ENCODE measurements around the gene PTH2R.
"Not testable (repeated sequence)": the region's sequence is repeated elsewhere in the genome, so short reads cannot be mapped to it uniquely, and the experiment has no call there.

PTH2R gene

DNA sequence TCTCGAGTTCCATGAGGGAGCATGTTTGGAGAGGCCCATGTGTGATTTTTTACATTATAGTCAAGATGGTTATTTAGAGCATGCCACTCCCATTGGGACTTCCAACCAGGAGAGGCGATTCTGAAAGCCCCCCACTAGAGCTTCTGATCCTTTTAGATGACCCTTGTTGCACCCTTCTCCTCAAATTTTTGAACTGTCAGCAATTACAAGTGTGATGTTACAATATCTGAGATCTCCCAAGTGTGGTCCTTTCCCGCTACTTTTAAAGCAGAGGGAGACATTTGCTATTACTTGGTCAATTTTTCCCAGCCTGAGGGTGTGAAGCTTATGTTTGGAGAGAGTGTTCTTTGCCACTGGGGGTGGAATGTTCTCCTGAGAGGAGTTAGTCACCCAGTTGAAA is 16.7 kb upstream of the PTH2R start:
- no peak overlapping the region for H3K27ac ChIP-seq
- H3K4me3 ChIP-seq = no peak overlapping the region

DNA sequence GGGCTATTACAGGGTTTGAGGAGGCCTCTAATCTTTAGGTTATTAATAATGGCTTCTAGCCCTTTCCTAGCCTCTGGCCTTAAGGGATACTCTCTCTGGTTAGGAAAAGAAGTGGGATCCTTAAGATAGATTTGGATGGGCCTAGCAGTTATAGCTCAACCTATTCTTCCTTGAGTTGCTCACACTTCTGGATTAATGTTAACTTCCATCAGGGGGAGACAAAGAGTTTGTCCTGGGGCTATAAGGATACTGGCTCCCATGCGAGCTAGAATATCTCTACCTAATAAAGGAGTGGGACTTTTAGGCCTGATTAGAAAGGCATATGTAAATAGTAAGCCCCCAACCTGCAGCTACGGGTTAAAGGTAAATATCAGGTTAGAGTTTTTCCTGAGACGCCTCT is 14.3 kb upstream of the PTH2R start:
- Histone ChIP-seq H3K27ac (no peak overlapping the region), H3K4me3 (no peak overlapping the region)

DNA sequence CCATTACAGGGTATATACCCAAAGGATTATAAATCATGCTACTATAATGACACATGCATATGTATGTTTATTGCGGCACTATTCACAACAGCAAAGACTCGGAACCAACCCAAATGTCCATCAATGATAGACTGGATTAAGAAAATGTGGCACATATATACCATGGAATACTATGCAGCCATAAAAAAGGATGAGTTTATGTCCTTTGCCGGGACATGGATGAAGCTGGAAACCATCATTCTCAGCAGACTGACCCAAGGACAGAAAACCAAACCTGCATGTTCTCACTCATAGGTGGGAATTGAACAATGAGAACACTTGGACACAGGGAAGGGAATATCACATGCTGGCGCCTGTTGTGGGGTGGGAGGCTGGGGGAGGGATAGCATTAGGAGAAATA is 9.8 kb upstream of the PTH2R start:
- H3K27ac ChIP-seq, H3K4me3 ChIP-seq: not testable (repeated sequence)

- Histone ChIP-seq H3K4me3 (no peak overlapping the region), H3K27ac (no peak overlapping the region)
Observed at GRCh38 chr2:208399201-208399600, 7.4 kb upstream of the PTH2R start.

GRCh38 chr2:208407667-208408066 is 1.1 kb downstream of the PTH2R start:
- Histone ChIP-seq H3K4me3 (no peak overlapping the region), H3K27ac (no peak overlapping the region)

DNA sequence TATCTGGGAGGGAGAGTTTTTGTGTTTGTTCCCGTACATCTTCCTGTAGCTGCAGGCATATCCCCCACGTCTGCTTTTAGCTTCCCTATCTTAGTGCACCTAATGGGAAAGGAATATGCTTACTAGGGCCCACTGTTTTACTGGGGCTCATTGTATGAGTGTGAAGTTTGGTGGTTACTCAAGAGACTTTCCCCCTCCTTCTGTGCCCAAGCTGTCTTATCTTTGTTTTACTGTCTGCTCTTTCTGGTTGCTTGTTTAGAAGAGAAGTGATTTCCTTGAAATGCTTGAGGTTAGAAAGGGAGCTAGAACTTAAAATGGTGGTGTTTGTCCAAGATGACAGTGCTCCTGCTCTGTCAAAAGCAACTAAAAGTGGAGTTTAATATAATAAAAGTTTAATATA is 7.3 kb downstream of the PTH2R start:
- no peak overlapping the region for H3K27ac ChIP-seq
- no peak overlapping the region for H3K4me3 ChIP-seq

GRCh38 chr2:208415255-208415654 is 8.7 kb downstream of the PTH2R start:
- Histone ChIP-seq H3K27ac (no peak overlapping the region), H3K4me3 (no peak overlapping the region)

GRCh38 chr2:208415897-208416296 is 9.3 kb downstream of the PTH2R start:
- Histone ChIP-seq H3K4me3 (no peak overlapping the region), H3K27ac (no peak overlapping the region)

DNA sequence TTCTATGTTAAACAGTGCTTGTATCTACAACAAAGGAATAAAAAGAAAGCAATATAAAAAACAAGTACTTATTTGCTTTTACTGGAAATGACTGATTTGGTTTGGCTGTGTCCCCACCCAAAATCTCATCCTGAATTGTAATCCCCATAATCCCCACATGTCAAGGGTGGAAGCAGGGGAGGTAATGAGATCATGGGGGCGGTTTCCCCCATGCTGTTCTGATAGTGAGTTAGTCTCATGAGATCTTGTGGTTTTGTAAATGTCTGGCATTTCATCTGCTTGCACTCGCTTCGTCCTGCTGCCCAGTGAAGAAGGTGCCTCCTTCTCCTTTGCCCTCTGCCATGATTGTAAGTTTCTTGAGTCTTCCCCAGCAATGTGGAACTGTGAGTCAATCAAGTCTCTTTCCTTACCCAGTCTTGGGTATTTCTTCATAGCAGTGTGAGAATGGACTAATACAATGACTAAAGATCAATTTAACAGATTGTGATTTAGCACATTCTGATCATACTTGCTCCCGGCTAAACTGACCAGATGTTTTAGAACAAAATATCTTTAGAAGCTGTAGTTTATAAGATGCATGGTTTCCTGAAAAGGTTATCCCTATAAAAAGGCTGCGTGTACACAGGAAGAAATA is 19.9 kb downstream of the PTH2R start:
- Histone ChIP-seq H3K27ac (no peak overlapping the region), H3K4me3 (no peak overlapping the region)

DNA sequence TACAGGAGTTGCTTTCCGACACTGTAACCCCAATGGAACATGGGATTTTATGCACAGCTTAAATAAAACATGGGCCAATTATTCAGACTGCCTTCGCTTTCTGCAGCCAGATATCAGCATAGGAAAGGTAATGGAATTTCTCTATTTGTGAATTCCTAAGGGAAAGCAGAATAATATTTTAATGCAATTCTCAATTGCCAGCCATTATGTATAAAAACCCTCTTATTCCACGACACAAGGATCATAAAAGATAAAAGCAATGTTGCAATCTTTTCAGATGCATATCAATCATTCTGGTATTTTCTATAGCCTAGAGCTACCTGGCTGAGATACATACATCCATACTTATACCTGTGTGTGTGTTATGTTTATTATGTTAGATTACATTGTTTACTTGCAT is 31.2 kb downstream of the PTH2R start:
- H3K4me3 ChIP-seq = no peak overlapping the region

GRCh38 chr2:208440716-208441115 is 34.1 kb downstream of the PTH2R start:
- Histone ChIP-seq H3K4me3 (no peak overlapping the region), H3K27ac (no peak overlapping the region)

More for the DNA sequence above, 31.2 kb downstream of the PTH2R start:
- no peak overlapping the region for H3K27ac ChIP-seq

- H3K27ac ChIP-seq = no peak overlapping the region
- no peak overlapping the region for H3K4me3 ChIP-seq
Observed at GRCh38 chr2:208441951-208442350, 35.4 kb downstream of the PTH2R start.

- not testable (repeated sequence) for H3K27ac ChIP-seq, H3K4me3 ChIP-seq
Observed at GRCh38 chr2:208447447-208447846, 40.9 kb downstream of the PTH2R start.

DNA sequence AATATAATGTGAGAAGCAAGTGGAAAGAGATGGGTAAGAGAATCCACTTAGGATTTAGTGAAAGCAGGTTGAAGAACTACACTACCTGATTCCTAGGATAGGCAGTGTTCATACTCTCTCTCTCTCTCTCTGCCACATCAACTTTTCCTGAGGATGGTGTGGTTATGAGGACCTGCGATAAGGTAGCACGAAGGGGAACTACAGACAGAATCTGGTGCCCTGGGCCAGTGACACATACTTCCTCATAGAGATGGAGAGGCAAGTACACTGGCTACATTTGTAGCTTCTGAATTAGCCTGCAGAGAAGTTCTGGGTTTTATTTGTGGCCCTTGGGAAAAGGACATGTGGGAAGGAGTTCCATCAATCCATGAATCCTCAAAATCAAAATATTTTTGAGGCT is 44.5 kb downstream of the PTH2R start:
- no peak overlapping the region for H3K27ac ChIP-seq
- H3K4me3 ChIP-seq = no peak overlapping the region

- Histone ChIP-seq H3K27ac (no peak overlapping the region), H3K4me3 (no peak overlapping the region)
Observed at GRCh38 chr2:208454861-208455260, 48.3 kb downstream of the PTH2R start.

DNA sequence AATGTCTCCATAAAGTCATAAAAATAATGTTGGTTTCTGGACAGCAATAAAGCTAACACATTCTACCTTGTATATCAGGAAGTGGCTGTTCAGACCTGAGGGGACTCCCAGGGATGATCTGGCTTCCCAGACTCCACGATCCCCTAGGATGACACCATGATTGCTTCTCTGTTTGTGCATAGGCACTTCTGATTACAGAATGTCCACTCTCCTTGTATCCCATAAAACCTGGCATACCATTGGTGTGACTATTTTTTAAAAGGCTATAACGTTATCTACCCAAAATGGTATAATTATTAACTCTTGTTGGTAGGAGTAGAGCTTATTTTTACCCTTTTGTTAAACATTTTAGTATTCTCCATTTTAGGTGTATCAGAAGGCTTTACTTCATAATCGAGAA is 57.1 kb downstream of the PTH2R start:
- H3K4me3 ChIP-seq = no peak overlapping the region
- H3K27ac ChIP-seq = no peak overlapping the region

GRCh38 chr2:208464205-208464604 is 57.6 kb downstream of the PTH2R start:
- H3K27ac ChIP-seq = no peak overlapping the region
- no peak overlapping the region for H3K4me3 ChIP-seq

DNA sequence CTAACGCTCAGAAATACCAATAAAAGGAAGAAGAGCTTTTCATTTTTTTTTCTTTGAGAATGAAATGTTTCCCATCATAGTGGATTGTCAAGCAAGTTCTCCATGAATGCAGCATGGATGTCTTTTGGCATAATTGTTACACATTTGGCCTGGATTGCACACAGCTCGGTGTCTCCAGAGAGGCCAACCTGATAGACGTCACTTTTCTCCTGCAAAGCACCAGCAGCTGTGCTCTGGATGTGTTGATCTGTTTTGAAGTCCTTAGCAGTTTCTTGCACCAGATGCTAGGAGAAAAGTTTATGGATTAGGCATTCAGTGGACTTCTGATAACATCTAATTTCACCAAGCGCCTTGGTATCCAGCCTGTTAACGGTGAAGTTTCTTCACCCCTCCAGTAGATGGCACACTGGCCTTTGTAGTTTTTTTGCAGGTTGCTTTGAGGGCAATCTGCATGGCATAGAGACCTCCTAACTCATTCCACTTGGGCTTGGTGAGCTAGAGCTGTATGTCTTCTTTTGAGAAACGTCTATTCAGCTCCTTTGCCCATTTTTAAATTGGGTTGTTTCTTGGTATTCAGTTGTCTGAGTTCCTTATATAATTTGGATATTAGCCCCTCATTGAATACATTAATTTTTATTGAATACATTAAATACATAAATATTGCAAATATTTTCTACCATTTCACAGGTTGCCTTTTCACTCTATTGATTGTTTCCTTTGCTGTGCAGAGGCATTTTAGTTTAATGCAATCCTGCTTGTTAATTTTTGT is 59.7 kb downstream of the PTH2R start:
- H3K4me3 ChIP-seq = no peak overlapping the region
- H3K27ac ChIP-seq = no peak overlapping the region

DNA sequence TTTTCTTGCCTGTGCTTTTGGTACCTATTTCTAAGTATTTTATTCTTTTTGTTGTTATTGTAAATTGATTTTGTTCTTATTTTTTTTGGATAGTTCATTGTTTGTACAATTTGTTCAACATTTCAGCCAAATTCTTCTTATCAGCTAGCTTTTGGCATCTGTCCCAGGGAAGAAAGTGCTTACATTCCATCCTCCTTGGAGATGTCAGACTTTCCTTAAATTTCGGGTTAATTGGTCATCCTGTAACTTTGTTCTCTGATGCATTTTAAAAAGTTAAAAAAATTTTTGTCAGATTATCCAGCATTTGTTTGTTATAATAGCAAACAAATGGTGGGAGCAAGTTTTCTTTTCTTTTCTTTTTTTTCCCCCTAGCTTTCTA is 60.3 kb downstream of the PTH2R start:
- H3K4me3 ChIP-seq = no peak overlapping the region
- H3K27ac ChIP-seq = no peak overlapping the region

DNA sequence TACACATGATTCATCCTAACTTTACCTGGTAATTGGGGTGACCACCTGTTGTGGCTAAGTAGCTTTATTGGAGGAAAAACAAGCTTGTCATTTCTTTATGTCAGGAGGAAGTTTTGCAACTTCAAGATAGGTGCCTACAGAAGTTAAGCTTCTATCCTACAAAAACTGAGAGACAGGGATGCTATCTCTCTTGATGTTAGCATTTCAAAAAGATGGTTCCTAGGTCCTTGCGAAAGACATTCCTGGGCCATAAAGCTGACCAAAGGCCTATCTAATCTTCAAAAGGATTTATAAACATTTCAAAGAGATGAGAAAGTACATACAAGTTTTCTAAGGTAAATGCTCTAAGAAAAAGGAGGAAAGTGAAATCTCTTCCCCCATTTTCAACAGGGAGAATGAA is 61.0 kb downstream of the PTH2R start:
- no peak overlapping the region for H3K4me3 ChIP-seq
- no peak overlapping the region for H3K27ac ChIP-seq

DNA sequence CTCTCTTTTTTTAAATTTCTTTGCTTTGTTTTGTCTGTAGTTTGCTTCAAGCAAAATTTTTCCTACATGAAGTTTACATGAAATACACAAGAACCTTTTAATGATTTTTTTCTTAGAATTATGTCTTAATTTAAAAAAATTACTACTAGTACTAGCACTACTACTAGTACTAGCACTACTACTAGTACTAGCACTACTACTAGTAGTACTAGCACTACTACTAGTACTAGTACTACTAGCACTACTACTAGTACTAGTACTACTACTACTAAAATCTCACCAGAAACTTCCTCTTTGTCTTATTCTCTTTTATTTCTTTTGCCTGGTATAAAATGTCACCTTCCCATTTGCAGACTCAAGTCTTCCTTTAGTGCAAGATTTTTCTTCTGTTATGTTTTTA is 71.1 kb downstream of the PTH2R start:
- no peak overlapping the region for H3K4me3 ChIP-seq
- no peak overlapping the region for H3K27ac ChIP-seq

GRCh38 chr2:208479342-208479741 is 72.8 kb downstream of the PTH2R start:
- no peak overlapping the region for H3K4me3 ChIP-seq

More at GRCh38 chr2:208479342-208479741, 72.8 kb downstream of the PTH2R start:
- no peak overlapping the region for H3K27ac ChIP-seq

All from skin epidermis (tissue), 12 donors.